WTC11 (cell line): Measurements from ENCODE around the gene AIF1.

Experiments
- CTCF ChIP-seq: fragments of 200-600 bp; IDR thresholded peaks from 2 replicates; pipeline ENCODE4 v1.8.0; 2022; ENCODE audit warnings: antibody characterized with exemption
- E2F1 ChIP-seq: sonication (generic); formaldehyde crosslinking; IDR thresholded peaks from 2 replicates; pipeline ENCODE4 v1.8.0; 2022; ENCODE audit warnings: mild to moderate bottlenecking, missing genetic modification reagents
- ELF4 ChIP-seq: sonication (generic); formaldehyde crosslinking; IDR thresholded peaks from 2 replicates; pipeline ENCODE4 v1.8.1; 2022; ENCODE audit warnings: low read depth, mild to moderate bottlenecking, moderate library complexity, missing genetic modification reagents
- NFYB ChIP-seq: sonication (generic); formaldehyde crosslinking; conservative IDR thresholded peaks from 2 replicates; pipeline ENCODE4 v1.8.0; 2022; ENCODE audit warnings: low read depth, missing genetic modification reagents
- SMAD3 ChIP-seq: sonication (generic); formaldehyde crosslinking; IDR thresholded peaks from 2 replicates; pipeline ENCODE4 v1.8.0; 2022; ENCODE audit warnings: missing genetic modification reagents, mild to moderate bottlenecking, borderline replicate concordance

- TF ChIP-seq CTCF, result no peak
- no peak for TF ChIP-seq ELF4 (CRISPR knock-in tag)
- TF ChIP-seq E2F1, result no peak
- TF ChIP-seq SMAD3 (CRISPR knock-in tag), result no peak
- TF ChIP-seq NFYB (CRISPR knock-in tag), result no peak
Observed at GRCh38 chr6:31615748-31616147, 714 bp downstream of the AIF1 start.
